Lower leg skin (tissue), 4 donors: Measurements from ENCODE around the gene THAP4. TPM values are rescaled to one million over a fixed set of nuclear protein-coding genes. Genes with fewer than 3 reads are reported as not detected.

Experiments
- DNase-seq, 2 donors: peaks; one replicate each; pipeline ENCODE4 v3.0.0-alpha.2; 2019; ENCODE audit warnings: low spot score in 2 of 2
- H3K4me3 ChIP-seq: fragments of 200-600 bp; sonication (generic); 2 replicates; pipeline ENCODE4 v1.5.1; 2017; ENCODE audit warnings: mild to moderate bottlenecking, low read depth; ENCODE audit not compliant: poor library complexity, severe bottlenecking
- POLR2A ChIP-seq, 2 donors: fragments of 450-650 bp; IDR thresholded peaks; one replicate each; pipeline ENCODE4 v1.6.1; 2016 to 2017; ENCODE audit warnings: antibody characterized with exemption in 2 of 2, mild to moderate bottlenecking in 1 of 2, moderate library complexity in 1 of 2
- WGBS, 2 donors: methylation state at CpG; one replicate each; pipeline ENCODE4 v1.1.5; 2018; 5-methylcytosine and 5-hydroxymethylcytosine counted together
- intact Hi-C: fragments of 100-400 bp; cut with DNase I; formaldehyde crosslinking; loops from one replicate; pipeline ENCODE4 v1.15.0; 2023; ENCODE audit warnings: low total_unique reads
- total RNA-seq, 4 donors: library from RNA; depleted of rRNA; stranded (reverse); fragments of >200 nt; gene quantifications; one replicate each; pipeline ENCODE4 v1.1.0, GENCODE V29; 2016
- TF ChIP-seq, protein P1 (sequence below), 3 donors: fragments of 450-650 bp; IDR thresholded peaks; one replicate each; pipeline ENCODE4 v1.5.1; 2016; ENCODE audit warnings: antibody characterized with exemption in 3 of 3, mild to moderate bottlenecking in 3 of 3, moderate library complexity in 2 of 3

The THAP4 gene
- total RNA-seq, 4 donors from 2014 or later = 52.4 to 60.7 (median 58.3) TPM

DNA sequence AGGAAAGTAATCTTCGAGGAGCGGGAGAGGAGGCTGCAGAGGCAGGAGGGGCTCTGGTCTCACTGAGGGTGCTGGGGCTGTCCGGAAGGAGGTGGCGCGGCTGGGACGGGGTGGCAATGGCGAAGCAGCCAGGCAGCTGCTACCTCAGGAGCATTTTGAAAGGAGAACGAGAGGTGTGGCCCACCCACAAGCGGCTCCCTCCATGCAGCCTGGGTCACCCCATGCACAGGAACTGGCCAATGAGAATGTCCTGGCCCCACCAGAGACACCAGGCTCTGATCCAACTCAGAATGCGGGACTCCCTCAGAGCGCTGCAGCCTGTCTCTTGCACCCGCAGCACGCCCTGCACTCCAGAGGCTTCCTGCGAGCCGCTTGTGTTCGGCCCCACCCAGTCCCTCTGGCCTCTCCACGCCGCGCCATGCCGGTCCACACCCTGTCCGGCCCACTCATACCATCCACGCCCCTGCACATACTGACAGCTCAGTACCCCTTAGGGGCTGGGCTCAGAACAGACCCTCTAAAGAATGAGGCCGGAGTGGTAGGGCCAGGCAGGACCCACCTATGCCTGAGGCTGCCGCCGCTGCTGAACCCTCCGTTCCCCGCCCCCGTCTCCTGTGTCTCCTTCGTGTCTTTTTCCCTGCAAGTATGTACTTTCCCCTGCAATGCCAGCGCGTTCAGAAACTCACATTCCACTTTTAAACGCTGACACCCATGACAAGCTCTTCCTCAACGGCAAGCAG is 84.8 kb downstream of the THAP4 start:
- intact Hi-C loops = no loop called here
- no peak for TF ChIP-seq POLR2A (IDR thresholded peaks at IDR 0.05)
- TF ChIP-seq, protein P1, sequence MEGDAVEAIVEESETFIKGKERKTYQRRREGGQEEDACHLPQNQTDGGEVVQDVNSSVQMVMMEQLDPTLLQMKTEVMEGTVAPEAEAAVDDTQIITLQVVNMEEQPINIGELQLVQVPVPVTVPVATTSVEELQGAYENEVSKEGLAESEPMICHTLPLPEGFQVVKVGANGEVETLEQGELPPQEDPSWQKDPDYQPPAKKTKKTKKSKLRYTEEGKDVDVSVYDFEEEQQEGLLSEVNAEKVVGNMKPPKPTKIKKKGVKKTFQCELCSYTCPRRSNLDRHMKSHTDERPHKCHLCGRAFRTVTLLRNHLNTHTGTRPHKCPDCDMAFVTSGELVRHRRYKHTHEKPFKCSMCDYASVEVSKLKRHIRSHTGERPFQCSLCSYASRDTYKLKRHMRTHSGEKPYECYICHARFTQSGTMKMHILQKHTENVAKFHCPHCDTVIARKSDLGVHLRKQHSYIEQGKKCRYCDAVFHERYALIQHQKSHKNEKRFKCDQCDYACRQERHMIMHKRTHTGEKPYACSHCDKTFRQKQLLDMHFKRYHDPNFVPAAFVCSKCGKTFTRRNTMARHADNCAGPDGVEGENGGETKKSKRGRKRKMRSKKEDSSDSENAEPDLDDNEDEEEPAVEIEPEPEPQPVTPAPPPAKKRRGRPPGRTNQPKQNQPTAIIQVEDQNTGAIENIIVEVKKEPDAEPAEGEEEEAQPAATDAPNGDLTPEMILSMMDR (IDR thresholded peaks at IDR 0.05) = no peak
- no peak for DNase-seq

DNA sequence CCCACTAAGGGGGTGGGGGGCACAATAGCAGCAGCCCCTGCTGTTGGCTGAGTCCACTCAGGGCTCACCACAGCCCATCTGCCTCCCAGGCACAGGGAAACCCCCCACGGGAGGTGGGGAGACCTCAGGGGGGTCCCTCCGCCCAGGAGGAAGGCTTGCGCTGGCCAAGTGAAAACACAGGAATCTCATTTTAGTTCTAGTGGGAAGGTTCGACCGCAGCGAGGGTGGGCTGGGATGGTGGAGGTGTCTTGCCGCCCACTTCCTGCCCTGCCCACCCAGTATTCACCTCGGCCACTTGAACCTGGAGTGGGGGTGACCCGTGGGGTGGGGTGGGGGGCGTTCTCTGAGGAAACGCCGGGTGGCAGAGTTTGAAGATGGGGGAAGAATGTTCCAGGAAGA is 85.4 kb downstream of the THAP4 start:
- TF ChIP-seq, protein P1 (IDR thresholded peaks at IDR 0.05) = no peak
- TF ChIP-seq POLR2A (IDR thresholded peaks at IDR 0.05) = no peak
- DNase-seq = no peak
- no peak overlapping the region for H3K4me3 ChIP-seq
- intact Hi-C loops = no loop called here
- WGBS, 2 donors = 48 to 51% methylated on average over 12 of the region's 12 CpGs

More for the DNA sequence above, 84.8 kb downstream of the THAP4 start:
- H3K4me3 ChIP-seq = no peak overlapping the region
- WGBS, 2 donors = 34 to 47% methylated on average over 33 of the region's 33 CpGs

DNA sequence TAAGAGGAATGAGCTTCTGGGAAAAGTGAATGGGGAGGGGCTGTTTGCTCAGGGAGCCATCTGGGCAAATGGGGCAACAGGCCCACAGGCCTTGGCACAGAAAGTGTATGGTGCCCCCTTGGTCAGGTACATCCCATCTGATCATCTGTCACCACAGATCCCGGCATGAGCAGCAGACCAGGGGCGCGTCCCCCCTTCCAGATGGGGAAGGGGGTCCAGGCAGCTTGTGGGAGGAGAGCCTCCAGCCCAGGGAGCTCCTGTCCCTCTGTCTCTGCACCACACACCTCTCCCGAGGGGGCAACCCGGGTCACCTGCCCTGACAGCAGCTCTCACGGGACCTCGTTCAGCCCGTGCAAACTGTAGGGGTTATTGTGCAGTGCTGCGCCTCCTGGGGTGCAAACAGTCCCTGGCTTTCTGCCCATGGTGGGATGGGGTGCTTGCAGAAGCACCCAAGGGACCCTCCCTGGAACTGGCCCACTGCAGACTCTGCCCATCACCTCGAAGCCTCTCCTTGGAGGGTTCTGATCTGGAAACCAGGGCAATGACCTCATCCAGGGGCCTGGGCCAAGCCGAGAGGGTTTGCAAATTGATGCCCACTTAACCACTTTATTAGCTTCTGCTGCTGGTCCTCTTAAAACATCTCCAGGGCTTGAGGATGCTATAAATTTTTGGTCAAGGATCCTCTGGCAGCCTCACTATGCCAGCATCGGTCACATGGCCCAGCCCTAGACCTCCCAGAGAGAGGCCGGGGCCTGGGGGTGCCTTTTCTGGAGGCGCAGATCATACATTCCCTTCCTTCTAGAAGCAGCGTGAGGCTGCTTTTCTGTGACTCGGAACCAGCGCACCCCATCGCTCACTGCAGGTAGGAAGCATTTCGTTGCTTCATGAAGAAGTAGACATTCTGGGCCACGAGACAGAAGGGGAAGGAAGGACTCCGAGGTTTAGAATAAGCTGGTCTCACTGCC is 86.1 kb downstream of the THAP4 start:
- H3K4me3 ChIP-seq = no peak overlapping the region
- no peak for TF ChIP-seq POLR2A (IDR thresholded peaks at IDR 0.05)
- TF ChIP-seq, protein P1 (IDR thresholded peaks at IDR 0.05) = no peak
- 74 to 80% methylated on average over 18 to 21 of the region's 21 CpGs for WGBS, 2 donors
- no peak for DNase-seq
- intact Hi-C loops = no loop called here

DNA sequence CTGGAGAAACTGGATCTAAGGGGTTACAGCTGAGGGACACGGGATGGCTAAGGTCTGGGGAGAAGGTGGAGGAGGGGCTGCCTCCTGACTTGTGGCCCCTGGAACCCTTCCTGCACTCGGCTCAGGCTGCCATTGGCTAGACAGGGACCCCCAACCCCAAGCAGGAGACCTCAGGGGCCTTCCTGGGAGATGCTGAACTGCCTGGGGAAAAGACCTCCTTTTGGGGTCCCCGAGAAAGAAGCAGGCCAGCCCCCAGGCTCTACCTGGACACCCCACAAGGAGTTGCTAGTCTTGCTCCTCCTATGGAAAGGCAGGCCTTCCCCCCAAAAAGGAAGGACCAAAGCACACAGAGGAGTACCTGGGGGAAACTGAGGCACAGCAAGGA is 88.5 kb downstream of the THAP4 start:
- H3K4me3 ChIP-seq = no peak overlapping the region
- TF ChIP-seq, protein P1 (IDR thresholded peaks at IDR 0.05) = no peak
- TF ChIP-seq POLR2A (IDR thresholded peaks at IDR 0.05) = no peak
- intact Hi-C loops = no loop called here
- no peak for DNase-seq
- whole genome bisulfite sequencing, 2 donors = 90 to 97% methylated on average over 2 to 3 of the region's 3 CpGs

DNA sequence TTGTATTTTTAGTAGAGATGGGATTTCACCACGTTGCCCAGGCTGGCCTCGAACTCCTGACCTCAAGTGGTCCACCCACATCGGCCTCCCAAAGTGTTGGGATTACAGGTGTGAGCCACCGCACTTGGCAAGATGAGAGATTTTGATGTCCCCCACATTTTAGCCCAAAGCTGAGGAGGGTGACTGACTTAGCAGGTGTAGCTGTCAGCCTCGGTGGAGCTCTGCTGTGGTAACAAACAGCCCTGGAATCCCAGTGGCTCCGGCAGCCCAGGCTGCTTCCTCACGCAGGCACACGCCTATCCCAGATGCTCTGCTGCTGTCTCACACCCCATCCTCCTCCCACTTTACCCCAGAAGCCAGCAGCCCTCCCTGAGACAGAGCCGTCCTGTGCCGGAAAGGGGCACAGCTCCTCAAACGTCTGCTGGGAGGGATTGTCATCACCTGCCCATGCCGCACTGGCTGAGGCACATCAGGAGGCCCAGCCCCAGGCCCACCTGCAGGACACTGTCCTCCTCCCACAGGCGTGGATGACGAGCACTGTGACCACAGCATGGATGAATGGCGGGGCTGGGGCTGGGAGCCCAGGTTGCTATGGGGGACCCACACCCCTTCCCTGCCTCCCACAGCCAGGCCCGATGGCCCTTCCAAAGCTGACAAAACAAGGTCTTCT is 89.0 kb downstream of the THAP4 start:
- intact Hi-C loops = no loop called here
- no peak for DNase-seq
- TF ChIP-seq, protein P1 (IDR thresholded peaks at IDR 0.05) = no peak
- TF ChIP-seq POLR2A (IDR thresholded peaks at IDR 0.05) = no peak
- 90 to 94% methylated on average over 14 to 15 of the region's 16 CpGs for WGBS, 2 donors
- no peak overlapping the region for H3K4me3 ChIP-seq
